IMR-90 (cell line): ENCODE results near the gene PIGC. TPM values are rescaled to one million over a fixed set of nuclear protein-coding genes. Genes with fewer than 3 reads are reported as not detected.

ENCODE experiments used
- ATAC-seq: fragments of 200-7000 bp; cut with Tn5 transposase; 2 replicates; pipeline ENCODE4 v1.9.1; 2020; ENCODE audit warnings: low read depth, mild to moderate bottlenecking, moderate library complexity
- BruUV-seq: library from RNA; stranded (reverse); fragments of 400-500 nt; replicated peaks from 2 replicates; lab custom pipeline; 2021; lab: Mats Ljungman, UMichigan
- CTCF ChIA-PET: fragments of 300-600 bp; formaldehyde crosslinking; extraction: SDS; loops from one replicate; lab custom pipeline; 2021; ENCODE audit warnings: antibody characterized with exemption; lab: Yijun Ruan, JAX
- POLR2A ChIA-PET: fragments of 300-600 bp; sonication (Branson Sonifier 250); formaldehyde crosslinking; loops from one replicate; lab custom pipeline; 2022; ENCODE audit warnings: antibody characterized with exemption; ENCODE audit not compliant: unreplicated experiment; lab: Charles Lee
- DNase-seq: peaks from one replicate; pipeline ENCODE4 v3.0.0; 2013
- H2AFZ ChIP-seq: replicated peaks from 2 replicates; pipeline ENCODE3; 2013; ENCODE audit warnings: low read length, mild to moderate bottlenecking; ENCODE audit not compliant: poor library complexity
- H2AK5ac ChIP-seq: 2 replicates; pipeline ENCODE4 v1.6.1; 2013; ENCODE audit warnings: low read depth, low read length, inconsistent platforms
- H2AK9ac ChIP-seq: replicated peaks from 2 replicates; pipeline ENCODE3; 2013; ENCODE audit warnings: mild to moderate bottlenecking, low read depth, low read length, moderate library complexity; ENCODE audit not compliant: poor library complexity
- H2BK120ac ChIP-seq: 2 replicates; pipeline ENCODE4 v1.6.1; 2013; ENCODE audit warnings: low read depth, low read length, inconsistent platforms
- H2BK15ac ChIP-seq: 3 replicates; pipeline ENCODE4 v1.6.1; 2013; ENCODE audit warnings: low read depth, low read length, inconsistent platforms
- H2BK20ac ChIP-seq: 2 replicates; pipeline ENCODE4 v1.6.1; 2013; ENCODE audit warnings: low read depth, mild to moderate bottlenecking, inconsistent platforms, low read length, moderate library complexity
- H2BK5ac ChIP-seq: 2 replicates; pipeline ENCODE4 v1.6.1; 2013; ENCODE audit warnings: mild to moderate bottlenecking, low read depth, low read length, inconsistent platforms; ENCODE audit not compliant: poor library complexity, severe bottlenecking
- H3K14ac ChIP-seq: replicated peaks from 2 replicates; pipeline ENCODE4 v1.6.1; 2013; ENCODE audit warnings: low read depth, low read length, inconsistent platforms
- H3K18ac ChIP-seq: 2 replicates; pipeline ENCODE4 v1.6.1; 2013; ENCODE audit warnings: low read depth, low read length, control low read depth
- H3K23ac ChIP-seq: 2 replicates; pipeline ENCODE4 v1.6.1; 2013; ENCODE audit warnings: low read depth, low read length, inconsistent platforms
- H3K27ac ChIP-seq: 2 replicates; pipeline ENCODE4 v1.5.1; 2013; ENCODE audit warnings: mild to moderate bottlenecking, control low read depth, low read length; ENCODE audit not compliant: insufficient read depth
- H3K27me3 ChIP-seq: 2 replicates; pipeline ENCODE4 v1.6.1; 2013; ENCODE audit warnings: low read length; ENCODE audit not compliant: control insufficient read depth, insufficient read depth
- H3K36me3 ChIP-seq: 2 replicates; pipeline ENCODE4 v1.6.1; 2013; ENCODE audit warnings: low read length, mixed read lengths; ENCODE audit not compliant: control insufficient read depth, insufficient read depth
- H3K4ac ChIP-seq: 2 replicates; pipeline ENCODE4 v1.6.1; 2013; ENCODE audit warnings: low read depth, low read length, inconsistent platforms
- H3K4me1 ChIP-seq: 2 replicates; pipeline ENCODE4 v1.6.1; 2013; ENCODE audit warnings: low read length, mixed read lengths; ENCODE audit not compliant: control insufficient read depth, insufficient read depth
- H3K4me2 ChIP-seq: 2 replicates; pipeline ENCODE4 v1.6.1; 2013; ENCODE audit warnings: low read depth, mild to moderate bottlenecking, control low read depth, low read length, moderate library complexity
- H3K4me3 ChIP-seq: 2 replicates; pipeline ENCODE4 v1.5.1; 2013; ENCODE audit warnings: low read depth, mild to moderate bottlenecking, control low read depth, low read length, moderate library complexity; ENCODE audit not compliant: insufficient read depth
- H3K56ac ChIP-seq: 2 replicates; pipeline ENCODE4 v1.6.1; 2013; ENCODE audit warnings: low read length, inconsistent platforms; ENCODE audit not compliant: insufficient read depth; ENCODE audit errors: extremely low read depth
- H3K79me1 ChIP-seq, 2 experiments: 2 replicates each; pipeline ENCODE4 v1.6.1; 2013; ENCODE audit warnings: low read length in 2 of 2, inconsistent platforms in 1 of 2, low read depth in 1 of 2
- H3K9ac ChIP-seq: 2 replicates; pipeline ENCODE4 v1.6.1; 2013; ENCODE audit warnings: low read depth, low read length, control low read depth
- H3K9me1 ChIP-seq: 2 replicates; pipeline ENCODE4 v1.6.1; 2013; ENCODE audit warnings: low read length, inconsistent platforms; ENCODE audit not compliant: insufficient read depth
- H3K9me3 ChIP-seq: 2 replicates; pipeline ENCODE4 v1.6.1; 2013; ENCODE audit warnings: low read length; ENCODE audit not compliant: control insufficient read depth, insufficient read depth
- H4K20me1 ChIP-seq: 2 replicates; pipeline ENCODE4 v1.6.1; 2013; ENCODE audit warnings: low read length, inconsistent platforms; ENCODE audit not compliant: insufficient read depth
- H4K5ac ChIP-seq: 2 replicates; pipeline ENCODE4 v1.6.1; 2013; ENCODE audit warnings: mild to moderate bottlenecking, low read depth, low read length, control low read depth
- H4K8ac ChIP-seq, 2 experiments: 2 replicates each; pipeline ENCODE4 v1.6.1; 2013; ENCODE audit warnings: low read depth in 2 of 2, low read length in 2 of 2, control low read depth in 1 of 2, inconsistent platforms in 1 of 2
- H4K91ac ChIP-seq: 2 replicates; pipeline ENCODE4 v1.6.1; 2013; ENCODE audit warnings: low read depth, low read length, inconsistent platforms; ENCODE audit not compliant: insufficient read depth
- BHLHE40 ChIP-seq: fragments of 150-350 bp; IDR thresholded peaks from 2 replicates; pipeline ENCODE4 v1.6.1; 2016; ENCODE audit warnings: mild to moderate bottlenecking, low read depth, low read length
- CEBPB ChIP-seq: IDR thresholded peaks from 2 replicates; pipeline ENCODE4 v1.6.1; 2012; ENCODE audit warnings: low read depth, low read length, improper control_type of control experiment
- CHD1 ChIP-seq: IDR thresholded peaks from 2 replicates; pipeline ENCODE4 v1.6.1; 2012; ENCODE audit warnings: low read depth, low read length, improper control_type of control experiment
- CTCF ChIP-seq: conservative IDR thresholded peaks from 2 replicates; pipeline ENCODE4 v1.5.1; 2012; ENCODE audit warnings: mild to moderate bottlenecking, low read depth, low read length, improper control_type of control experiment
- ELK1 ChIP-seq: fragments of 150-350 bp; IDR thresholded peaks from 2 replicates; pipeline ENCODE4 v1.6.1; 2016; ENCODE audit warnings: low read depth, mild to moderate bottlenecking, low read length, moderate library complexity, borderline replicate concordance
- FOS ChIP-seq: fragments of 150-350 bp; IDR thresholded peaks from 2 replicates; pipeline ENCODE4 v1.6.1; 2016; ENCODE audit warnings: low read depth, low read length
- MAFK ChIP-seq: IDR thresholded peaks from 2 replicates; pipeline ENCODE4 v1.6.1; 2012; ENCODE audit warnings: low read depth, low read length, improper control_type of control experiment
- MAZ ChIP-seq: IDR thresholded peaks from 2 replicates; pipeline ENCODE4 v1.6.1; 2012; ENCODE audit warnings: low read depth, mild to moderate bottlenecking, low read length, improper control_type of control experiment, moderate library complexity, borderline replicate concordance
- MXI1 ChIP-seq: IDR thresholded peaks from 2 replicates; pipeline ENCODE4 v1.6.1; 2012; ENCODE audit warnings: low read depth, mild to moderate bottlenecking, low read length, moderate library complexity, borderline replicate concordance
- NFE2L2 ChIP-seq: fragments of 150-350 bp; IDR thresholded peaks from 2 replicates; pipeline ENCODE4 v1.6.1; 2016; ENCODE audit warnings: low read depth, mild to moderate bottlenecking, low read length
- POLR2A ChIP-seq: IDR thresholded peaks from 2 replicates; pipeline ENCODE4 v1.6.1; 2012; ENCODE audit warnings: mild to moderate bottlenecking, low read depth, low read length
- RAD21 ChIP-seq: IDR thresholded peaks from 2 replicates; pipeline ENCODE4 v1.6.1; 2012; ENCODE audit warnings: low read length, improper control_type of control experiment
- RCOR1 ChIP-seq: IDR thresholded peaks from 2 replicates; pipeline ENCODE4 v1.6.1; 2012; ENCODE audit warnings: mild to moderate bottlenecking, low read length, improper control_type of control experiment; ENCODE audit not compliant: insufficient replicate concordance
- RFX5 ChIP-seq: IDR thresholded peaks from 2 replicates; pipeline ENCODE4 v1.8.0; 2012; ENCODE audit warnings: low read depth, mild to moderate bottlenecking, low read length, moderate library complexity
- SMC3 ChIP-seq: fragments of 150-350 bp; IDR thresholded peaks from 2 replicates; pipeline ENCODE4 v1.6.1; 2016; ENCODE audit warnings: low read depth, mild to moderate bottlenecking, antibody characterized with exemption, low read length, moderate library complexity
- USF2 ChIP-seq: fragments of 150-350 bp; IDR thresholded peaks from 2 replicates; pipeline ENCODE4 v1.6.1; 2017; ENCODE audit warnings: mild to moderate bottlenecking, antibody characterized with exemption, low read length, low read depth
- WGBS, 2 experiments: methylation state at CpG; one replicate each; pipeline versions ENCODE4 v1.1.5 to v1.1.7; 2013; ENCODE audit warnings: missing lambda C conversion rate in 2 of 2; ENCODE audit not compliant: insufficient read length in 1 of 2; ENCODE audit errors: extremely low coverage in 2 of 2; 5-methylcytosine and 5-hydroxymethylcytosine counted together
- dilution Hi-C: fragments of 300-500 bp; cut with HindIII; formaldehyde crosslinking; loops from one replicate; pipeline ENCODE4 v1.14.3; 2018; ENCODE audit warnings: low sequenced_read_pairs; ENCODE audit not compliant: unreplicated experiment
- in situ Hi-C: fragments of 300-500 bp; cut with MboI; formaldehyde crosslinking; loops from 3 replicates; pipeline ENCODE4 v1.14.3; 2019; ENCODE audit warnings: low sequenced_read_pairs, inconsistent platforms, mixed read lengths
- intact Hi-C: fragments of 100-400 bp; cut with micrococcal nuclease; formaldehyde crosslinking; loops from 2 replicates; pipeline ENCODE4 v1.10.0; 2022
- polyA plus RNA-seq, 3 experiments: library from polyadenylated mRNA; depleted of rRNA; stranded (reverse); fragments of >200 nt; gene quantifications; 2 replicates each; pipeline ENCODE4 v1.2.3, GENCODE V29; 2012; ENCODE audit warnings: low replicate concordance in 1 of 3
- total RNA-seq: library from RNA; depleted of rRNA; stranded (reverse); fragments of >200 nt; gene quantifications from 2 replicates; pipeline ENCODE4 v1.2.3, GENCODE V29; 2012

Gene PIGC
- total and polyA plus RNA-seq, 2 of the 4 experiments (the other 2 are of a cell fraction): 14.9 to 15.8 TPM

GRCh38 chr1:172442404-172442803 lies 1.5 kb downstream of the PIGC start:
- DNase-seq (no peak), ATAC-seq (no peak)
- H3K9me3 ChIP-seq: no peaks in the 10 kb centered on the region
- H3K4me2 ChIP-seq: no peak overlapping the region
- no peak overlapping the region for H2BK120ac ChIP-seq
- no peak overlapping the region for H3K27ac ChIP-seq
- H3K9me1 ChIP-seq: peaks cover 15% of the 10 kb centered on the region
- no peaks in the 10 kb centered on the region for H4K20me1 ChIP-seq
- no peak overlapping the region for H4K91ac ChIP-seq
- no peak overlapping the region for H3K14ac ChIP-seq
- H3K4me1 ChIP-seq: peaks cover 4% of the 10 kb centered on the region; the same call in 1 of the 2 replicates
- H2BK15ac ChIP-seq: no peak overlapping the region
- peaks cover 5% of the 10 kb centered on the region for H3K36me3 ChIP-seq
- H2AK5ac ChIP-seq: no peak overlapping the region
- no TSS peak for BruUV-seq
- H3K4me3 ChIP-seq: no peak overlapping the region
- H2AFZ ChIP-seq: no peak overlapping the region
- dilution Hi-C loops (no loop called here), intact Hi-C loops (loop anchor here (5.0 kb wide), 2 partner anchors 300 to 400 kb away; no protein-coding TSS in a partner anchor), in situ Hi-C loops (no loop called here)
- H2BK20ac ChIP-seq: no peak overlapping the region
- H3K79me1 ChIP-seq: peaks cover 26 to 45% of the 10 kb centered on the region in 2 experiments
- no peak overlapping the region for H3K9ac ChIP-seq
- no CpG with 5 or more reads among the region's 6 CpGs for WGBS, 2 experiments
- H2AK9ac ChIP-seq: no peak overlapping the region
- ChIA-PET POLR2A (no interaction called here), CTCF (interaction anchor here (1.5 kb wide), 1 partner anchor 277 kb away, joined by 4 read pairs; no protein-coding TSS in a partner anchor)
- H3K23ac ChIP-seq: no peak overlapping the region
- TF ChIP-seq POLR2A (no peak), FOS (no peak), NFE2L2 (no peak), SMC3 (no peak), CHD1 (no peak), CEBPB (no peak), RAD21 (no peak), RFX5 (no peak), MXI1 (no peak), MAFK (no peak), BHLHE40 (no peak), CTCF (no peak), MAZ (no peak), RCOR1 (no peak), USF2 (no peak), ELK1 (no peak)
- no peak overlapping the region for H3K18ac ChIP-seq
- no peak overlapping the region for H3K56ac ChIP-seq
- no peak overlapping the region for H4K8ac ChIP-seq
- H3K27me3 ChIP-seq: no peaks in the 10 kb centered on the region
- no peak overlapping the region for H3K4ac ChIP-seq
- H4K5ac ChIP-seq: no peak overlapping the region
- H2BK5ac ChIP-seq: no peak overlapping the region
